ENCODE measurements around the gene INAFM2. TPM values are rescaled to one million over a fixed set of nuclear protein-coding genes. Genes with fewer than 3 reads are reported as not detected.
A peak's percentile ranks its signal among the peaks of the same experiment; 100 is the strongest.

Gene INAFM2
- total and polyA plus RNA-seq, 10 donors, result 7.4 to 29.6 (median 18.7) TPM

DNA sequence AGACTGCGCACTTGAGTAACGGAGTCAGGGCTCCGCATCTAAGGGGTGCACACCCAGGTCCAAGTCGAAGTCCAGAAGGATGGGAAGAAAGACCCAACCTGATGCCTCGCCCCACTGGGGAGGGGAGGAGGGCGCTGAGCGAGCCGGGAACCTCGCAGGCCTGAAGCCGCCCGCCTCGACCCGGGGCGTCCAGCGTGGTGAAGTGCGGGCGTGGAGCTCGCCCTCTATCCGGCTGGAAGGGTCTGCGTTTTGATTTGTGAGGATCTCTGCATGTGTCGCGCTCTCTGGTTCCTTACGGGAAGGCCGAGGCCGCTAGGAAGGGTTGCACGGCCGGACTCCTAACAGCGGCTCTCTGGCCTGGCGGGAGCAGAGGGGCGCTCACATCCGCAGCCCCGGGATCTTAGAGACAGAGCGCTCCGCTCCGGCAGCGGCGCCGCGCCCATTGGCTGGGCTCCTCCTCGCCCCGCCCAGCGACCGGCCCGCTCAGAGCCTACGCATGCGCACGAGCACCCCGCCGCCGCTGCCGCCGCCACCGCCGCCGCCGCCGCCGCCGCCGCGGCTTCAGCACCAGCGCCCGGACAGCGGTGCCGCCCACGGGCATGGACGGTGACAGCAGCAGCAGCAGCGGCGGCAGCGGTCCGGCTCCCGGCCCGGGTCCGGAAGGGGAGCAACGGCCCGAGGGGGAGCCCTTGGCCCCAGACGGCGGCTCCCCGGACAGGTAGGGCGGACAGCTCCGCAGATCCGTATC, 34.4 kb downstream of the INAFM2 start, which contains the start of gene DISP2:
TSS of gene DISP2 (plus strand) at position 497 of the 748 bp plus-strand sequence. CDS start at position 600, 103 bp downstream.
- H3K9me3 ChIP-seq, result no peaks in the 10 kb centered on the region
- peak within 1 kb of the TSS in 1 of 8 donors; percentile 14 for H3K27ac ChIP-seq
- peaks cover 0 to 5% (median 0%) of the 10 kb centered on the region in 6 donors for H3K36me3 ChIP-seq
- 3 to 16% (median 5%) methylated on average over 16 to 82 of the region's 82 CpGs for WGBS, 5 donors
- intact Hi-C loops (cut with DNase I; ENCODE audit: low total_unique reads), result no loop called here
- peak; percentile 97 for DNase-seq
- peak in 2 of 3 donors; percentile 23 to 44 for TF ChIP-seq POLR2AphosphoS5 (IDR thresholded peaks at IDR 0.05)
- TF ChIP-seq POLR2A (IDR thresholded peaks at IDR 0.05), result no peak
- TF ChIP-seq CTCF (IDR thresholded peaks at IDR 0.05 in 8 of 11, conservative IDR thresholded peaks at IDR 0.05 in 3 of 11), result peak in 1 of 11 experiments; percentile 10
- peaks cover 3 to 27% (median 16%) of the 10 kb centered on the region in 6 donors for H3K4me1 ChIP-seq
- peak within 1 kb of the TSS; percentile 43 to 78 (median 66) for H3K4me3 ChIP-seq
- H3K27me3 ChIP-seq (replicated peaks in 1 of 7), result peaks cover 0 to 9% (median 0%) of the 10 kb centered on the region in 7 donors

- H3K27ac ChIP-seq, result peak overlapping the region in 1 of 8 donors; percentile 14
- peak in 1 of 11 experiments; percentile 12 for TF ChIP-seq CTCF (IDR thresholded peaks at IDR 0.05 in 8 of 11, conservative IDR thresholded peaks at IDR 0.05 in 3 of 11)
- no peak for TF ChIP-seq POLR2AphosphoS5 (IDR thresholded peaks at IDR 0.05)
- H3K4me1 ChIP-seq, result peaks cover 3 to 27% (median 16%) of the 10 kb centered on the region in 6 donors
- WGBS, 5 donors, result 10 to 12% (median 11%) methylated on average over 24 to 31 of the region's 31 CpGs
- H3K9me3 ChIP-seq, result no peaks in the 10 kb centered on the region
- peaks cover 0 to 5% (median 0%) of the 10 kb centered on the region in 6 donors for H3K36me3 ChIP-seq
- H3K4me3 ChIP-seq, result peak overlapping the region; percentile 43 to 78 (median 66)
- H3K27me3 ChIP-seq (replicated peaks in 1 of 7), result peaks cover 0 to 9% (median 0%) of the 10 kb centered on the region in 7 donors
- intact Hi-C loops (cut with DNase I; ENCODE audit: low total_unique reads), result no loop called here
- peak; percentile 89 for DNase-seq
These were observed 35.2 kb downstream of the INAFM2 start for GRCh38 chr15:40358471-40359353.

GRCh38 chr15:40360015-40360414, 36.5 kb downstream of the INAFM2 start:
- H3K36me3 ChIP-seq, result peaks cover 0 to 5% (median 0%) of the 10 kb centered on the region in 6 donors
- no peak overlapping the region for H3K27ac ChIP-seq
- WGBS, 5 donors, result 89 to 95% (median 94%) methylated on average over 4 of the region's 4 CpGs
- intact Hi-C loops (cut with DNase I; ENCODE audit: low total_unique reads), result loop anchor here (10.0 kb wide), 1 partner anchor 55 kb away; no protein-coding TSS in a partner anchor
- peaks cover 0 to 9% (median 0%) of the 10 kb centered on the region in 7 donors for H3K27me3 ChIP-seq (replicated peaks in 1 of 7)
- peak; percentile 4 for DNase-seq
- TF ChIP-seq CTCF (IDR thresholded peaks at IDR 0.05 in 8 of 11, conservative IDR thresholded peaks at IDR 0.05 in 3 of 11) (no peak), POLR2AphosphoS5 (IDR thresholded peaks at IDR 0.05) (no peak), POLR2A (IDR thresholded peaks at IDR 0.05) (no peak)
- peaks cover 3 to 20% (median 16%) of the 10 kb centered on the region in 6 donors for H3K4me1 ChIP-seq
- H3K4me3 ChIP-seq, result no peak overlapping the region
- H3K9me3 ChIP-seq, result no peaks in the 10 kb centered on the region
